ENCODE data around the gene IGFBP7.

IGFBP7 gene

DNA sequence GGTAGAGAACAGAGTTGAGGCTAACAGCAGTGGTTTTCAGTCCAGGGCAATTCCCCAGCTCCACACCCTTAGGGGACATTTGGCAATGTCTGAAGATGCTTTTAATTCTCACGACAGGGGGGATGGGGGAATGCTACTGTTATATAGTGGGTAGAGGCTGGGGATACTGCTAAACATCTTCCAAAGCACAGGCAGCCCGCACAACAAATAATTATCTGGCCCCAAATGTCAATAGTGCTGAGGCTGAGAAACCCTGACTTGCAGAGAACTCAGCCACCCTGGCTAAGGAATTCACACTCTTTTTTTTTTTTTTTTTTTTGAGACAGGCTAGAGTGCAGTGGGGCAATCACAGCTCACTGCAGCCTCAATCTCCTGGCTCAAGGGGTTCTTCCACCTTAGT, 70.8 kb downstream of the IGFBP7 start:
- no peak overlapping the region for H3K4me3 ChIP-seq (replicated peaks in 1 of 2; ENCODE audit: low read depth in 2 of 2, low read length in 2 of 2)
- DNase-seq (ENCODE audit: low read depth in 2 of 2) = peak in 1 of 2 donors; percentile 40
- TF ChIP-seq, protein P1, sequence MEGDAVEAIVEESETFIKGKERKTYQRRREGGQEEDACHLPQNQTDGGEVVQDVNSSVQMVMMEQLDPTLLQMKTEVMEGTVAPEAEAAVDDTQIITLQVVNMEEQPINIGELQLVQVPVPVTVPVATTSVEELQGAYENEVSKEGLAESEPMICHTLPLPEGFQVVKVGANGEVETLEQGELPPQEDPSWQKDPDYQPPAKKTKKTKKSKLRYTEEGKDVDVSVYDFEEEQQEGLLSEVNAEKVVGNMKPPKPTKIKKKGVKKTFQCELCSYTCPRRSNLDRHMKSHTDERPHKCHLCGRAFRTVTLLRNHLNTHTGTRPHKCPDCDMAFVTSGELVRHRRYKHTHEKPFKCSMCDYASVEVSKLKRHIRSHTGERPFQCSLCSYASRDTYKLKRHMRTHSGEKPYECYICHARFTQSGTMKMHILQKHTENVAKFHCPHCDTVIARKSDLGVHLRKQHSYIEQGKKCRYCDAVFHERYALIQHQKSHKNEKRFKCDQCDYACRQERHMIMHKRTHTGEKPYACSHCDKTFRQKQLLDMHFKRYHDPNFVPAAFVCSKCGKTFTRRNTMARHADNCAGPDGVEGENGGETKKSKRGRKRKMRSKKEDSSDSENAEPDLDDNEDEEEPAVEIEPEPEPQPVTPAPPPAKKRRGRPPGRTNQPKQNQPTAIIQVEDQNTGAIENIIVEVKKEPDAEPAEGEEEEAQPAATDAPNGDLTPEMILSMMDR (IDR thresholded peaks at IDR 0.05; ENCODE audit: low read depth, low read length) = no peak

DNA sequence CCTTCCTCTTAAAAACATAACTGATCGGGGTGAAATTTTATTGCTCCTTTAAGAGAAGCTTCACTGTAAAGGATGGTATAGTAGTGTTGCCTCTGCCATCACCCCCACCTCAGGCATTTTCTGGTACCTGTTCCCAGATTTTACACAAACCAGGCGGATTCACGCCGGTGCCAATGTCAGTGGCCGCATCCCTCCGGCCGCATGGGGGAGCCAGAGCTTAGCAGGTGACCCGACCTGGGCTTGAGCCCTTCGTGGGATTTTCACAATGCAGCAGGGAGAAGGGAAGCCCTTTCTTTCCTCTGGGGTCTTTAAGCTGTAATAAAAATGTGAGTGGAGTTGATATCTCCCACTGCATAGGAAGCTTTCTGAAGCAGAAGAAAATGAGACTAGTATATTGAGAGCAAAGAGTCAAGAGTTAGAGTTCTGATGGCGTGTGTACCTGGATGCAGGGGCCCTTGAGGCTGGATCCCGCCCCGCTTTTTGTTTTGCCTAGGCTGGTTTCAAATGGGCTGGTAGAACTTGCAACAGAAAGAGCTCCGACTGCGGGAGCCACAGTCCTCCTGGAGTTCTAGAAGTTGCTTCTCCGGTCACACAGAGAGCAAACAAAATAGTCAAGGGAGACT, 72.1 kb downstream of the IGFBP7 start:
- TF ChIP-seq, protein P1 (IDR thresholded peaks at IDR 0.05; ENCODE audit: low read depth, low read length) = peak; percentile 85
- no peak overlapping the region for H3K4me3 ChIP-seq (replicated peaks in 1 of 2; ENCODE audit: low read depth in 2 of 2, low read length in 2 of 2)
- peak; percentile 61 to 70 for DNase-seq (ENCODE audit: low read depth in 2 of 2)

GRCh38 chr4:57034520-57034919, 75.7 kb downstream of the IGFBP7 start:
- TF ChIP-seq, protein P1 (IDR thresholded peaks at IDR 0.05; ENCODE audit: low read depth, low read length) = no peak
- DNase-seq (ENCODE audit: low read depth in 2 of 2) = no peak
- H3K4me3 ChIP-seq (replicated peaks in 1 of 2; ENCODE audit: low read depth in 2 of 2, low read length in 2 of 2) = no peak overlapping the region

DNA sequence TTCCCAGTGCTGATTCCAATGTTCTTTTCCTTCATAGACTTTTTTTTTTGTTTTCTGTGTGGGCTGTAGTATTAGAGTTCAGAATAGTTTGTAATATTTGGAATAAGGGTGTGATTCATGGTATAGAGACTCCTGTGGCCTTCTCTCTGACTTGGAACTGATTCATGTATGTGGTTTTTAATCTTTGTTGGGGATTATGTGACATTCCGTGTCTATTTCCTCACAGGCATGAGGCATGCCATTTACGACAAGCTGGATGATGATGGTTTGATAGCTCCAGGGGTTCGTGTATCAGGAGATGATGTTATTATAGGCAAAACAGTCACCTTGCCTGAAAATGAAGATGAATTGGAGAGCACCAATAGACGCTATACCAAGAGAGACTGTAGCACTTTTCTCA, 87.1 kb downstream of the IGFBP7 start:
- no peak overlapping the region for H3K4me3 ChIP-seq (replicated peaks in 1 of 2; ENCODE audit: low read depth in 2 of 2, low read length in 2 of 2)
- DNase-seq (ENCODE audit: low read depth in 2 of 2) = peak; percentile 76 to 93
- TF ChIP-seq, protein P1 (IDR thresholded peaks at IDR 0.05; ENCODE audit: low read depth, low read length) = no peak

DNA sequence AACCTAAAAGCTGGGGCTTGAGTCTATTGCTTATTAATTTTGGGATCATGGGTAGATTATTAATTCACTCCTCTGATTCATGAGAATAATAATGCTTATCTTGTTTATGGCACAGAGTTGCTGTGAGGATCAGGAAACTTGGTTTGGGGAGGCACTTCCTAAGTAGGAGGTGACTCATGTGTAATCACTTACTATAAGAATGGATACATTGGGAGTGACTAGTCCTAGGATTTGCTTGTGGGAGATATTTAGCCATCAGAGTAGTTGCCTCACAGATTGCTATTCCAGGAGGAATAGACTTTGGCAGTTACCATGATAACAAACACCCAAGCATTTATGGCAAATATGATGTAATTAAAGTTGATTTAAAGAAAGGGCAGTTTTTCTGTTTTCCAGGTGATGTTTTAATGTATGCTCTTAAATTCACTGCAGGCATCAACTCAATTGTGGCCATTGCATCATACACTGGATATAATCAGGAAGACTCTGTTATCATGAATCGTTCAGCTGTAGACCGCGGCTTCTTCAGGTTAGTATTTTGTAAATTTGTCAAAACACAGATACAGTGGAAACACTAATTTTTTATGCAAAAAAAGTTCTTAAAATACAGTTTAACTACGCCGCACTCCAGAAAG, 89.6 kb downstream of the IGFBP7 start:
- DNase-seq (ENCODE audit: low read depth in 2 of 2) = peak; percentile 86 to 91
- TF ChIP-seq, protein P1 (IDR thresholded peaks at IDR 0.05; ENCODE audit: low read depth, low read length) = no peak
- H3K4me3 ChIP-seq (replicated peaks in 1 of 2; ENCODE audit: low read depth in 2 of 2, low read length in 2 of 2) = no peak overlapping the region

DNA sequence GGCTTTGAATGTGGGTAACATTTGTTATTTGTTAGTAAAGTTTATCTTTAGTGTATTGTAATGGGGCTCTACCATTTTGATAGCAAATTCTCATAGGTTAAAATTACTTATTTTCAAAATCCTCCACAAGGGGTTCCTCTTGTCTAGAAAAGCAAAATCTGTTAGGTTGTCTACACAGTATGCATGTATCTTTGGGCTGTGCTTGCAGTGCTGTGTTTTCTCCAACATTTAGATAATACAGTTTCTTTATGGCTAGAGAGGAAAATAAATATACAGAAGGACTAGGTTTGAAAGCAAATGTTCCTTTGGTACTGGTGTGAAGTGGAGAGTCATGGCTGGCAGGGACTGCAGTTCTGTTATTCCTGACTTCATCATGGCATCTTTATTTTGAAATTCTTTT, 91.2 kb downstream of the IGFBP7 start:
- TF ChIP-seq, protein P1 (IDR thresholded peaks at IDR 0.05; ENCODE audit: low read depth, low read length) = no peak
- peak; percentile 42 to 52 for DNase-seq (ENCODE audit: low read depth in 2 of 2)
- H3K4me3 ChIP-seq (replicated peaks in 1 of 2; ENCODE audit: low read depth in 2 of 2, low read length in 2 of 2) = no peak overlapping the region
